A549 (cell line): ENCODE measurements around the gene POLH.

ENCODE experiments used
- CHD4 ChIP-seq: fragments of 200-600 bp; sonication (generic); IDR thresholded peaks from 2 replicates; pipeline ENCODE4 v1.6.1; 2016; ENCODE audit warnings: antibody characterized with exemption, mild to moderate bottlenecking, borderline replicate concordance
- EP300 ChIP-seq, 2 experiments: fragments of >200 bp; sonication (Bioruptor Twin); formaldehyde crosslinking; IDR thresholded peaks; 2 replicates in 1 of 2; 3 replicates in 1 of 2; pipeline ENCODE4 v1.6.1; 2016 to 2017
- HOXB13 ChIP-seq: fragments of 250-450 bp; sonication (Bioruptor Pico); IDR thresholded peaks from 2 replicates; pipeline ENCODE4 v1.5.0; 2020; ENCODE audit warnings: low read depth, mild to moderate bottlenecking, moderate library complexity
- JUN ChIP-seq, 2 experiments: fragments of >200 bp; sonication (Bioruptor Twin); formaldehyde crosslinking; IDR thresholded peaks; 2 replicates in 1 of 2; 3 replicates in 1 of 2; pipeline ENCODE4 v1.6.1; 2016 to 2017
- JUNB ChIP-seq: fragments of >200 bp; sonication (Bioruptor Twin); formaldehyde crosslinking; IDR thresholded peaks from 2 replicates; pipeline ENCODE4 v1.6.1; 2016
- MYC ChIP-seq: IDR thresholded peaks from 2 replicates; pipeline ENCODE4 v1.6.1; 2012; ENCODE audit warnings: mild to moderate bottlenecking, inconsistent platforms, low read length, improper control_type of control experiment, borderline replicate concordance
- POLR2A ChIP-seq: IDR thresholded peaks from 2 replicates; pipeline ENCODE4 v1.6.1; 2012; ENCODE audit warnings: mild to moderate bottlenecking, low read length
- RAD21 ChIP-seq, 2 experiments: fragments of >200 bp in 1 of 2; sonication (Bioruptor Twin) in 1 of 2; formaldehyde crosslinking in 1 of 2; IDR thresholded peaks in 1 of 2; conservative IDR thresholded peaks in 1 of 2; 2 replicates in 1 of 2; 3 replicates in 1 of 2; pipeline ENCODE4 v1.6.1; 2012 to 2018; ENCODE audit warnings: inconsistent platforms in 1 of 2
- RCOR1 ChIP-seq: fragments of 150-350 bp; IDR thresholded peaks from 2 replicates; pipeline ENCODE4 v1.6.1; 2014; ENCODE audit warnings: antibody characterized with exemption, low read length, low read depth
- TF ChIP-seq, protein P1 (sequence below): fragments of >200 bp; sonication (Bioruptor Twin); formaldehyde crosslinking; IDR thresholded peaks from 3 replicates; pipeline ENCODE4 v1.5.1; 2016

DNA sequence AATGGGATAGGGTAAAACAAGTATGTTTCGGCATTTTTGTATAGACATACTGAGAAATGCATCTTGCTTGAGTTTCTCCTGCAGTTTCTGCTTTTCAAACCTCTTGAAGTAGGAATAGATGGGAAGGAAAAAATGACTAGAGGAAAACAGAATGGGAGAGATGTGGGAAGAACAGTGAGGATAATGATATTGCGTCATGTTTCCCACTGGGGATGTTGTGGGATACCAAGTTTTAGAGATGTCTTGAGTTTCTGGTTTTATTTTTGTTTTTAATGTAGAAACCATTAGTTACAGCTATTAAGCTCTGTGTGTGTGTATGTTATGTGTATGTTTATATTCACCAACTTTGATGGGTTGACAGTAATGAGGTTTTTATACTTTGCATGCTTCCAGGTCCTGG is 24.6 kb downstream of the POLH start:
- TF ChIP-seq, protein P1, sequence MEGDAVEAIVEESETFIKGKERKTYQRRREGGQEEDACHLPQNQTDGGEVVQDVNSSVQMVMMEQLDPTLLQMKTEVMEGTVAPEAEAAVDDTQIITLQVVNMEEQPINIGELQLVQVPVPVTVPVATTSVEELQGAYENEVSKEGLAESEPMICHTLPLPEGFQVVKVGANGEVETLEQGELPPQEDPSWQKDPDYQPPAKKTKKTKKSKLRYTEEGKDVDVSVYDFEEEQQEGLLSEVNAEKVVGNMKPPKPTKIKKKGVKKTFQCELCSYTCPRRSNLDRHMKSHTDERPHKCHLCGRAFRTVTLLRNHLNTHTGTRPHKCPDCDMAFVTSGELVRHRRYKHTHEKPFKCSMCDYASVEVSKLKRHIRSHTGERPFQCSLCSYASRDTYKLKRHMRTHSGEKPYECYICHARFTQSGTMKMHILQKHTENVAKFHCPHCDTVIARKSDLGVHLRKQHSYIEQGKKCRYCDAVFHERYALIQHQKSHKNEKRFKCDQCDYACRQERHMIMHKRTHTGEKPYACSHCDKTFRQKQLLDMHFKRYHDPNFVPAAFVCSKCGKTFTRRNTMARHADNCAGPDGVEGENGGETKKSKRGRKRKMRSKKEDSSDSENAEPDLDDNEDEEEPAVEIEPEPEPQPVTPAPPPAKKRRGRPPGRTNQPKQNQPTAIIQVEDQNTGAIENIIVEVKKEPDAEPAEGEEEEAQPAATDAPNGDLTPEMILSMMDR, result no peak
- TF ChIP-seq RCOR1 (no peak), JUNB (no peak), JUN (IDR thresholded peaks at IDR 0.05) (no peak), HOXB13 (CRISPR knock-in tag) (no peak), EP300 (IDR thresholded peaks at IDR 0.05) (no peak), RAD21 (conservative IDR thresholded peaks at IDR 0.05 in 1 of 2, IDR thresholded peaks at IDR 0.05 in 1 of 2) (no peak), MYC (no peak), POLR2A (no peak), CHD4 (no peak)
